Nephron progenitor cell (in vitro differentiated cells): ENCODE data around the gene MAST4.

ENCODE experiments used
- DNase-seq: peaks from one replicate; pipeline ENCODE4 v3.0.0; 2021
- H3K27ac Mint-ChIP-seq: 2 replicates; pipeline ENCODE4 v1.8.0; 2021; ENCODE audit warnings: mild to moderate bottlenecking, moderate library complexity, mixed read lengths
- H3K27me3 Mint-ChIP-seq: 2 replicates; pipeline ENCODE4 v1.8.0; 2021; ENCODE audit warnings: mild to moderate bottlenecking, low read depth, mixed read lengths; ENCODE audit not compliant: poor library complexity
- H3K36me3 Mint-ChIP-seq: 2 replicates; pipeline ENCODE4 v1.8.0; 2021; ENCODE audit warnings: low read depth, mixed read lengths
- H3K4me1 Mint-ChIP-seq: 2 replicates; pipeline ENCODE4 v1.8.0; 2021; ENCODE audit warnings: mixed read lengths
- H3K4me3 Mint-ChIP-seq: 2 replicates; pipeline ENCODE4 v1.8.0; 2021; ENCODE audit warnings: mild to moderate bottlenecking, moderate library complexity, mixed read lengths
- H3K9me3 Mint-ChIP-seq: 2 replicates; pipeline ENCODE4 v1.8.0; 2021; ENCODE audit warnings: mild to moderate bottlenecking, moderate library complexity, mixed read lengths
- TF ChIP-seq, protein P1 (sequence below): fragments of 200-600 bp; sonication (generic); IDR thresholded peaks from 2 replicates; pipeline ENCODE4 v1.5.0; 2021; ENCODE audit warnings: antibody characterized with exemption

Gene MAST4

GRCh38 chr5:66830636-66831035, 234.4 kb downstream of the MAST4 start:
- peaks cover 54% of the 10 kb centered on the region for H3K4me1 Mint-ChIP-seq
- no peak overlapping the region for H3K4me3 Mint-ChIP-seq
- no peaks in the 10 kb centered on the region for H3K9me3 Mint-ChIP-seq
- TF ChIP-seq, protein P1, sequence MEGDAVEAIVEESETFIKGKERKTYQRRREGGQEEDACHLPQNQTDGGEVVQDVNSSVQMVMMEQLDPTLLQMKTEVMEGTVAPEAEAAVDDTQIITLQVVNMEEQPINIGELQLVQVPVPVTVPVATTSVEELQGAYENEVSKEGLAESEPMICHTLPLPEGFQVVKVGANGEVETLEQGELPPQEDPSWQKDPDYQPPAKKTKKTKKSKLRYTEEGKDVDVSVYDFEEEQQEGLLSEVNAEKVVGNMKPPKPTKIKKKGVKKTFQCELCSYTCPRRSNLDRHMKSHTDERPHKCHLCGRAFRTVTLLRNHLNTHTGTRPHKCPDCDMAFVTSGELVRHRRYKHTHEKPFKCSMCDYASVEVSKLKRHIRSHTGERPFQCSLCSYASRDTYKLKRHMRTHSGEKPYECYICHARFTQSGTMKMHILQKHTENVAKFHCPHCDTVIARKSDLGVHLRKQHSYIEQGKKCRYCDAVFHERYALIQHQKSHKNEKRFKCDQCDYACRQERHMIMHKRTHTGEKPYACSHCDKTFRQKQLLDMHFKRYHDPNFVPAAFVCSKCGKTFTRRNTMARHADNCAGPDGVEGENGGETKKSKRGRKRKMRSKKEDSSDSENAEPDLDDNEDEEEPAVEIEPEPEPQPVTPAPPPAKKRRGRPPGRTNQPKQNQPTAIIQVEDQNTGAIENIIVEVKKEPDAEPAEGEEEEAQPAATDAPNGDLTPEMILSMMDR: no peak
- DNase-seq: no peak
- H3K27me3 Mint-ChIP-seq: peaks cover 11% of the 10 kb centered on the region
- H3K36me3 Mint-ChIP-seq: no peaks in the 10 kb centered on the region
- H3K27ac Mint-ChIP-seq: no peak overlapping the region

- TF ChIP-seq, protein P1: no peak
- H3K4me3 Mint-ChIP-seq: no peak overlapping the region
- H3K27ac Mint-ChIP-seq: no peak overlapping the region
- H3K4me1 Mint-ChIP-seq: peaks cover 27% of the 10 kb centered on the region
- peaks cover 3% of the 10 kb centered on the region for H3K27me3 Mint-ChIP-seq
- no peak for DNase-seq
- peaks cover 2% of the 10 kb centered on the region for H3K36me3 Mint-ChIP-seq
- no peaks in the 10 kb centered on the region for H3K9me3 Mint-ChIP-seq
Measured at GRCh38 chr5:66839636-66840185, 243.5 kb downstream of the MAST4 start.

DNA sequence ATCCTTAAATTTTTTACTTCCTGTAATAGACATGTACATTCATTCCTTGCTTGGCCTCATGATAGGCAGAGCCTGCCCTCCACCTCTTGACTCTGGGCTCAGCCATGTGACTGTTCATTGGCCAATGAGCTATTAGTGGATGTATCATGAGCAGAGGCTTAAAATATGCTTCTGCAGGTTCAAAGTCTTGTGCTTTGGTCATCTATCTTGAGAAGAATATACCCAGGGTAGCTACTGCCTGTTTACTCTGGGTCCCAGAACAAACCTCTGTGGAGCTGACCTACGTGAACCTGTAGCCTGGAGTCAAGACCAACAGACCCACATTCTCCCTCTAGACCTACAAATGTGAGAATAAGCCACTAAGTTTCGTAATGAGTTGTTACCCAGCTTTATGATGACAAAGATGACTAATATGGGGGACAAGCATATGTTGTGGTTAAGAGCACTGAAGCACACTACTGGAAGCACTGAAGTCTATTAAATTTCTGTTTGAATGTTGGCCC, 244.4 kb downstream of the MAST4 start:
- DNase-seq: no peak
- Mint-ChIP-seq H3K27me3 (peaks cover 3% of the 10 kb centered on the region), H3K4me3 (no peak overlapping the region), H3K4me1 (peaks cover 27% of the 10 kb centered on the region), H3K36me3 (peaks cover 3% of the 10 kb centered on the region), H3K27ac (no peak overlapping the region), H3K9me3 (no peaks in the 10 kb centered on the region)
- TF ChIP-seq, protein P1: no peak

DNA sequence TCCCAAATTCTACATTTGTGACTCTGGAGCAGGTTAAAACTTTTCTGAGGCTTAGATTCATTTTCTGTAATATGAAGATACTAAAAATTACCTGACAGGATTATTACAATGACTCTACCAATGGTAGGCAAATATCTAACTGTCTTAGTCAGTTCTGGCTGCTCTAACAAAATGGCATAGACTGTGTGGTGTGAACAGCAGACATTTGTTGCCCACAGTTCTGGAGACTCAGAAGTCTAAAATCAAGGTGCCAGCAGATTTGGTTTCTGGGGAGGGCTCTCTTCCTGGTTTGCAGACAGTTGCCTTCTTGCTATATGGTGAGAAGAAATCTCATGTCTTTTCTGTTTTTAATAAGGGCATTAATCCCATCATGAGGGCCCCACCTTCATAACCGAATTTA, 245.1 kb downstream of the MAST4 start:
- Mint-ChIP-seq H3K4me3 (no peak overlapping the region), H3K27me3 (peaks cover 3% of the 10 kb centered on the region), H3K9me3 (no peaks in the 10 kb centered on the region), H3K27ac (no peak overlapping the region), H3K4me1 (peaks cover 27% of the 10 kb centered on the region), H3K36me3 (peaks cover 3% of the 10 kb centered on the region)
- DNase-seq: no peak
- TF ChIP-seq, protein P1: no peak

DNA sequence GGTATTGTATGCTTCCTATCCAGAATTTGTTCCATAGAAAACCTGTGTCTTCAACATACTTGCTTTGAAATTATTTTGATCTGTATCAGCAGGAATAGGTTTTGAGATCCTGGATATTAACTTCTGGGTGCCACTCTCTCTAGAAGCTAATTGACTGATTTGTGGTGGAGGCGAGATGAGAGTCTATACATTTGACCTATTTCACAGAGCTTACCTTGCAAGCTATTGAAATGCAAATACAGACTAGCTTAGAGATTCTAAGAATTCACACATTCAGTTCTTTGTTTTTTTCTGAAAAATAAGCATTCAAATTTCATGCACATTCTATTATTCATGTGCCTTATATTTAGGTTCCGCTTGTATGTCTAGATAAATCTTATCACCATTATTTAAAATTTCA, 246.3 kb downstream of the MAST4 start:
- no peak for DNase-seq
- Mint-ChIP-seq H3K9me3 (no peaks in the 10 kb centered on the region), H3K27ac (no peak overlapping the region), H3K36me3 (peaks cover 3% of the 10 kb centered on the region), H3K4me3 (no peak overlapping the region), H3K27me3 (peaks cover 3% of the 10 kb centered on the region), H3K4me1 (peaks cover 27% of the 10 kb centered on the region)
- TF ChIP-seq, protein P1: no peak

GRCh38 chr5:66843065-66843464, 246.9 kb downstream of the MAST4 start:
- Mint-ChIP-seq H3K27me3 (peaks cover 3% of the 10 kb centered on the region), H3K9me3 (no peaks in the 10 kb centered on the region), H3K27ac (peak overlapping the region; percentile 40), H3K36me3 (peaks cover 3% of the 10 kb centered on the region), H3K4me3 (no peak overlapping the region), H3K4me1 (peaks cover 27% of the 10 kb centered on the region)
- DNase-seq: no peak
- TF ChIP-seq, protein P1: no peak
